ENCODE data around the gene SLIT1.

- TF ChIP-seq CTCF (IDR thresholded peaks at IDR 0.05) (no peak), POLR2A (IDR thresholded peaks at IDR 0.05) (no peak)
Observed at GRCh38 chr10:97074256-97075145, 111.3 kb downstream of the SLIT1 start.

All from uterus (tissue), 2 donors.